Measurements from ENCODE around the gene ZNF205. TPM values are rescaled to one million over a fixed set of nuclear protein-coding genes. Genes with fewer than 3 reads are reported as not detected.
A peak's percentile ranks its signal among the peaks of the same experiment; 100 is the strongest.

ZNF205 gene
- total and polyA plus RNA-seq, 9 of the 15 experiments (the other 6 are each of a cell fraction or from before 2014, with no cell fraction given) = 2.4 to 11.8 (median 5.1) TPM; not detected in 2

- TF ChIP-seq CCNT2 (IDR thresholded peaks at IDR 0.05; ENCODE audit: borderline replicate concordance, extremely low read depth, insufficient read length, low read depth, low read length) (peak; percentile 53), MNT (conservative IDR thresholded peaks at IDR 0.05) (peak in 1 of 2 experiments; percentile 57; a peak in 2 of 4 replicates), ZFX (CRISPR knock-in tag; IDR thresholded peaks at IDR 0.05) (peak; percentile 85), HDAC1 (IDR thresholded peaks at IDR 0.05) (peak in 1 of 2 experiments; percentile 56; a peak in 2 of 4 replicates), CXXC5 (CRISPR knock-in tag; IDR thresholded peaks at IDR 0.05) (peak; percentile 65), E2F4 (CRISPR knock-in tag; IDR thresholded peaks at IDR 0.05; ENCODE audit: low read depth) (peak; percentile 11), CHD4 (IDR thresholded peaks at IDR 0.05; ENCODE audit: insufficient read depth, insufficient replicate concordance, low read depth, low read length, poor library complexity, severe bottlenecking) (no peak), TAF9B (IDR thresholded peaks at IDR 0.05; ENCODE audit: partially characterized antibody) (no peak), BCL6 (CRISPR knock-in tag; IDR thresholded peaks at IDR 0.05) (no peak), ARID1B (IDR thresholded peaks at IDR 0.05) (peak; percentile 54; the same call in 1 of the 2 replicates), MCM7 (IDR thresholded peaks at IDR 0.05) (no peak), PHF8 (IDR thresholded peaks at IDR 0.05; ENCODE audit: borderline replicate concordance, low read length) (peak; percentile 54; the same call in 1 of the 2 replicates), POLR2G (IDR thresholded peaks at IDR 0.05; ENCODE audit: low read depth, low read length) (peak; percentile 67), CREM (IDR thresholded peaks at IDR 0.05; ENCODE audit: low read depth) (peak; percentile 39), RFX1 (IDR thresholded peaks at IDR 0.05) (peak; percentile 71), ZNF133 (CRISPR knock-in tag; IDR thresholded peaks at IDR 0.05) (no peak), ZNF655 (CRISPR knock-in tag; IDR thresholded peaks at IDR 0.05) (no peak), ATF7 (IDR thresholded peaks at IDR 0.05) (peak; percentile 41), ETS2 (tag; IDR thresholded peaks at IDR 0.05; ENCODE audit: borderline replicate concordance, poor library complexity, severe bottlenecking) (no peak), ZNF311 (CRISPR knock-in tag; IDR thresholded peaks at IDR 0.05) (no peak), BDP1 (IDR thresholded peaks at IDR 0.05; ENCODE audit: insufficient read depth, insufficient read length) (no peak), HLTF (IDR thresholded peaks at IDR 0.05) (no peak), FOXM1 (IDR thresholded peaks at IDR 0.05; ENCODE audit: low read depth) (0 out of 2 replicates have a peak, but pooled peaks have one; percentile 22), FOXM1 (CRISPR knock-in tag; IDR thresholded peaks at IDR 0.05; ENCODE audit: low read depth) (no peak), EGR1 (conservative IDR thresholded peaks at IDR 0.05) (peak; percentile 63)
Observed at GRCh38 chr16:3149630-3150345, 37.4 kb downstream of the ZNF205 start (continued).
